Testis (tissue), 3 donors: ENCODE results near the gene DCLRE1B. TPM values are rescaled to one million over a fixed set of nuclear protein-coding genes. Genes with fewer than 3 reads are reported as not detected.

Source experiments
- DNase-seq: peaks from one replicate; pipeline ENCODE4 v3.0.0-alpha.2; 2019
- H3K27ac ChIP-seq, 2 donors: fragments of 200-600 bp; sonication (generic); one replicate each; pipeline ENCODE4 v1.5.1; 2019
- H3K27me3 ChIP-seq: fragments of 200-600 bp; sonication (generic); one replicate; pipeline ENCODE4 v1.5.1; 2019
- H3K36me3 ChIP-seq: fragments of 200-600 bp; sonication (generic); one replicate; pipeline ENCODE4 v1.5.1; 2017; ENCODE audit warnings: low read depth; ENCODE audit errors: missing control alignments
- H3K4me1 ChIP-seq: fragments of 200-600 bp; sonication (generic); one replicate; pipeline ENCODE4 v1.5.1; 2019
- H3K4me3 ChIP-seq, 2 donors: fragments of 200-600 bp; sonication (generic); one replicate each; pipeline ENCODE4 v1.5.1; 2017 to 2019
- H3K9me3 ChIP-seq: fragments of 200-600 bp; sonication (generic); one replicate; pipeline ENCODE4 v1.5.1; 2017
- POLR2A ChIP-seq: fragments of 450-650 bp; IDR thresholded peaks from one replicate; pipeline ENCODE4 v1.6.1; 2017; ENCODE audit warnings: antibody characterized with exemption, mild to moderate bottlenecking, moderate library complexity
- WGBS, 2 donors: methylation state at CpG; one replicate each; pipeline ENCODE4 v1.1.5; 2018; 5-methylcytosine and 5-hydroxymethylcytosine counted together
- intact Hi-C: fragments of 100-400 bp; cut with DNase I; formaldehyde crosslinking; loops from one replicate; pipeline ENCODE4 v1.15.1; 2023; ENCODE audit warnings: low total_unique reads
- polyA plus RNA-seq: library from polyadenylated mRNA; stranded (reverse); fragments of 350-450 nt; fragmentation: Illumina TruSeq; extraction: RNeasy Lipid Tissue Mini Kit (QIAGEN cat#74804); gene quantifications from one replicate; pipeline ENCODE4 v1.2.3, GENCODE V29; 2014; ENCODE audit warnings: low read depth, low replicate concordance; ENCODE audit not compliant: insufficient read depth
- total RNA-seq, 2 donors: library from RNA; depleted of rRNA; stranded (reverse); fragments of >200 nt; gene quantifications; one replicate each; pipeline ENCODE4 v1.2.3, GENCODE V29; 2016
- TF ChIP-seq, protein P1 (sequence below), 3 experiments: fragments of 450-650 bp in 2 of 3; fragments of 200-600 bp in 1 of 3; sonication (generic) in 1 of 3; IDR thresholded peaks; one replicate each; pipeline ENCODE4 v1.5.1; 2016 to 2019; ENCODE audit warnings: antibody characterized with exemption in 3 of 3, mild to moderate bottlenecking in 2 of 3, moderate library complexity in 1 of 3

Gene DCLRE1B
- total and polyA plus RNA-seq, 3 donors from 2014 or later = 6.7 to 8.3 (median 7.7) TPM

DNA sequence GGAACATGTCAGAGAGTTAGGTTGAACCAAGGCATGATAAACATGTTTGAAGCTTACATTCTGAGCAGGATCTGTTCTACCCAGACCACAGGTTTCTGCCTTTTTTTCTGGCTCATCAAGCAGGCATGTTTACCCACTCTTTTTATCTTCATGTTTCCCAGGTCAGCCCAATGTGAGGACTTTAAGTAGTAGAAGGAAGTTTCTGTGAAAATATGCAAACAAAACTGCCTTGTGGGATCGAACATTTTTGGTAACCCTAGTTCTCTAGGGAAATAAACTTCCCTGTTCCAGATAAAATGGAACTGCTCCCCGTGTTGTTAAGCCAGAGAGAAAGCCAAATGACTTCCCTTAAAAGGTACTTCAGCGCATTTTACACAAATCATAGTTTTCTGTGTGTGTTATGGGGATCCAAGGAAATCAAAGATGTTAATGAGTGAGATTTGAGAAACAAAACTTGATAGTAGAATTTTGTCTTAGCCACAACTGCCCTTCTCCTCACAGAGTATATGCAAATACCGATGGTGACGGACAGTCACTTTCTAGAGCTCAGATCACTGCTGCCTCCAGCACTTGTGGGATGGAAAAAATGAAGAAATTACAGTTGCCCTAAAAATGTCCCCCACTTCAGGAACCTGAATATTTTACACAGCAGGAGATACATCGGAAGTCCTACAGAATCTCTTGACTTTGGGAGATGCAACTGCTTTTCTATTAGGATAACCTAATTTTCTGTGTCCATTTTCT is 23.2 kb downstream of the DCLRE1B start:
- intact Hi-C loops = loop anchor here (2.0 kb wide), 1 partner anchor 24 kb away; the partner anchor contains the start of genes AP4B1 and DCLRE1B
- no peaks in the 10 kb centered on the region for H3K9me3 ChIP-seq
- H3K4me1 ChIP-seq = peaks cover 28% of the 10 kb centered on the region
- no peak for TF ChIP-seq POLR2A
- TF ChIP-seq, protein P1, sequence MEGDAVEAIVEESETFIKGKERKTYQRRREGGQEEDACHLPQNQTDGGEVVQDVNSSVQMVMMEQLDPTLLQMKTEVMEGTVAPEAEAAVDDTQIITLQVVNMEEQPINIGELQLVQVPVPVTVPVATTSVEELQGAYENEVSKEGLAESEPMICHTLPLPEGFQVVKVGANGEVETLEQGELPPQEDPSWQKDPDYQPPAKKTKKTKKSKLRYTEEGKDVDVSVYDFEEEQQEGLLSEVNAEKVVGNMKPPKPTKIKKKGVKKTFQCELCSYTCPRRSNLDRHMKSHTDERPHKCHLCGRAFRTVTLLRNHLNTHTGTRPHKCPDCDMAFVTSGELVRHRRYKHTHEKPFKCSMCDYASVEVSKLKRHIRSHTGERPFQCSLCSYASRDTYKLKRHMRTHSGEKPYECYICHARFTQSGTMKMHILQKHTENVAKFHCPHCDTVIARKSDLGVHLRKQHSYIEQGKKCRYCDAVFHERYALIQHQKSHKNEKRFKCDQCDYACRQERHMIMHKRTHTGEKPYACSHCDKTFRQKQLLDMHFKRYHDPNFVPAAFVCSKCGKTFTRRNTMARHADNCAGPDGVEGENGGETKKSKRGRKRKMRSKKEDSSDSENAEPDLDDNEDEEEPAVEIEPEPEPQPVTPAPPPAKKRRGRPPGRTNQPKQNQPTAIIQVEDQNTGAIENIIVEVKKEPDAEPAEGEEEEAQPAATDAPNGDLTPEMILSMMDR (IDR thresholded peaks at IDR 0.05) = no peak
- no peak for DNase-seq
- H3K27me3 ChIP-seq = no peaks in the 10 kb centered on the region
- peak overlapping the region; percentile 84 to 96 for H3K4me3 ChIP-seq
- peak overlapping the region; percentile 87 to 95 for H3K27ac ChIP-seq
- 9 to 12% methylated on average over 6 of the region's 6 CpGs for WGBS, 2 donors
- no peaks in the 10 kb centered on the region for H3K36me3 ChIP-seq

- Histone ChIP-seq H3K4me1 (peaks cover 29% of the 10 kb centered on the region), H3K27me3 (no peaks in the 10 kb centered on the region), H3K4me3 (peak within 1 kb of the TSS; percentile 84 to 96), H3K36me3 (no peaks in the 10 kb centered on the region), H3K27ac (peak within 1 kb of the TSS; percentile 87 to 95), H3K9me3 (no peaks in the 10 kb centered on the region)
- peak; percentile 97 for DNase-seq
- TF ChIP-seq, protein P1 (IDR thresholded peaks at IDR 0.05) = peak in 2 of 3 experiments; percentile 10 to 22
- TF ChIP-seq POLR2A = no peak
- intact Hi-C loops = loop anchor here (2.0 kb wide), 1 partner anchor 24 kb away; the partner anchor contains the start of genes AP4B1 and DCLRE1B
- 0% methylated on average over 44 to 57 of the region's 61 CpGs for WGBS, 2 donors
Measured at GRCh38 chr1:113928941-113929749, 24.0 kb downstream of the DCLRE1B start, which contains the start of gene HIPK1. HIPK1 (plus strand) TSS chr1:113929324.

GRCh38 chr1:113929750-113930498 is 24.8 kb downstream of the DCLRE1B start:
- TF ChIP-seq POLR2A = no peak
- TF ChIP-seq, protein P1 (IDR thresholded peaks at IDR 0.05) = no peak
- DNase-seq = peak; percentile 56
- H3K27me3 ChIP-seq = no peaks in the 10 kb centered on the region
- no peaks in the 10 kb centered on the region for H3K36me3 ChIP-seq
- WGBS, 2 donors = 0 to 1% methylated on average over 13 to 21 of the region's 64 CpGs
- H3K4me1 ChIP-seq = peaks cover 29% of the 10 kb centered on the region
- H3K9me3 ChIP-seq = no peaks in the 10 kb centered on the region
- intact Hi-C loops = loop anchor here (2.0 kb wide), 1 partner anchor 25 kb away; the partner anchor contains the start of genes AP4B1 and DCLRE1B
- peak overlapping the region; percentile 87 to 95 for H3K27ac ChIP-seq
- peak overlapping the region; percentile 84 to 96 for H3K4me3 ChIP-seq

GRCh38 chr1:113930499-113931161 is 25.5 kb downstream of the DCLRE1B start:
- DNase-seq = peak; percentile 59
- WGBS, 2 donors = 1% methylated on average over 8 of the region's 8 CpGs
- TF ChIP-seq, protein P1 (IDR thresholded peaks at IDR 0.05) = no peak
- TF ChIP-seq POLR2A = no peak
- H3K4me3 ChIP-seq = peak overlapping the region; percentile 84 to 96
- intact Hi-C loops = no loop called here
- peaks cover 29% of the 10 kb centered on the region for H3K4me1 ChIP-seq
- no peaks in the 10 kb centered on the region for H3K9me3 ChIP-seq
- H3K36me3 ChIP-seq = no peaks in the 10 kb centered on the region
- peak overlapping the region; percentile 87 to 95 for H3K27ac ChIP-seq
- no peaks in the 10 kb centered on the region for H3K27me3 ChIP-seq
